Upper lobe of left lung (tissue), 4 donors: Measurements from ENCODE around the gene DLG2.

ENCODE experiments used
- EP300 ChIP-seq, 4 donors: sonication (generic); formaldehyde crosslinking; IDR thresholded peaks; one replicate each; pipeline ENCODE4 v1.5.1; 2017; ENCODE audit warnings: antibody characterized with exemption in 4 of 4, control low read depth in 2 of 4
- POLR2A ChIP-seq, 4 donors: fragments of 450-650 bp; IDR thresholded peaks; one replicate each; pipeline ENCODE4 v1.5.1; 2016 to 2017; ENCODE audit warnings: antibody characterized with exemption in 4 of 4, mild to moderate bottlenecking in 2 of 4
- POLR2AphosphoS5 ChIP-seq, 2 donors: sonication (generic); formaldehyde crosslinking; IDR thresholded peaks; one replicate each; pipeline ENCODE4 v1.5.1; 2017; ENCODE audit warnings: antibody characterized with exemption in 2 of 2
- TF ChIP-seq, protein P1 (sequence below), 6 experiments: fragments of 450-650 bp in 4 of 6; fragments of 200-600 bp in 2 of 6; sonication (generic) in 2 of 6; IDR thresholded peaks; one replicate each; pipeline ENCODE4 v1.5.1; 2016 to 2019; ENCODE audit warnings: antibody characterized with exemption in 6 of 6

DNA sequence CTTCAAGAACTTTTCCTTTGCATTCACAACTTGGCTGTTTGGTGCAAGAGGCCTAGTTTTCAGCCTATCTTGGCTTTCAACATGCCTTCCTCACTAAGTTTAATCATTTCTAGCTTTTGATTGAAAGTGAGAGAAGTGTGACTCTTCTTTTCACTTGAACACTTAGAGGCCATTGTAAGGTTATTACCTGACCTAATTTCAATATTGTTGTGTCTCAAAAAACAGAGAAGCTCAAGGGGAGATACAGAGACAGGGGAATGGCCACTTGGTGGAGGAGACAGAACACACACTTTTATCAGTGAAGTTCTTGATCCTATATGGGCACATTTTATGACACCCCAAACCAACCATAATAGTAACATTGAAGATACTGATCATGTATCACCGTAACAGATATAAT, 532.3 kb downstream of the DLG2 start:
- TF ChIP-seq POLR2AphosphoS5 (IDR thresholded peaks at IDR 0.05), result no peak
- TF ChIP-seq POLR2A (IDR thresholded peaks at IDR 0.05), result no peak
- TF ChIP-seq, protein P1, sequence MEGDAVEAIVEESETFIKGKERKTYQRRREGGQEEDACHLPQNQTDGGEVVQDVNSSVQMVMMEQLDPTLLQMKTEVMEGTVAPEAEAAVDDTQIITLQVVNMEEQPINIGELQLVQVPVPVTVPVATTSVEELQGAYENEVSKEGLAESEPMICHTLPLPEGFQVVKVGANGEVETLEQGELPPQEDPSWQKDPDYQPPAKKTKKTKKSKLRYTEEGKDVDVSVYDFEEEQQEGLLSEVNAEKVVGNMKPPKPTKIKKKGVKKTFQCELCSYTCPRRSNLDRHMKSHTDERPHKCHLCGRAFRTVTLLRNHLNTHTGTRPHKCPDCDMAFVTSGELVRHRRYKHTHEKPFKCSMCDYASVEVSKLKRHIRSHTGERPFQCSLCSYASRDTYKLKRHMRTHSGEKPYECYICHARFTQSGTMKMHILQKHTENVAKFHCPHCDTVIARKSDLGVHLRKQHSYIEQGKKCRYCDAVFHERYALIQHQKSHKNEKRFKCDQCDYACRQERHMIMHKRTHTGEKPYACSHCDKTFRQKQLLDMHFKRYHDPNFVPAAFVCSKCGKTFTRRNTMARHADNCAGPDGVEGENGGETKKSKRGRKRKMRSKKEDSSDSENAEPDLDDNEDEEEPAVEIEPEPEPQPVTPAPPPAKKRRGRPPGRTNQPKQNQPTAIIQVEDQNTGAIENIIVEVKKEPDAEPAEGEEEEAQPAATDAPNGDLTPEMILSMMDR (IDR thresholded peaks at IDR 0.05), result no peak
- TF ChIP-seq EP300 (IDR thresholded peaks at IDR 0.05), result no peak
